WTC11 (cell line): ENCODE results near the gene CROCC2. TPM values are rescaled to one million over a fixed set of nuclear protein-coding genes. Genes with fewer than 3 reads are reported as not detected.

Experiments used
- ATAC-seq: fragments of 200-7000 bp; cut with Tn5 transposase; 2 replicates; pipeline ENCODE4 v1.10.0; 2021; ENCODE audit warnings: mild to moderate bottlenecking, moderate library complexity
- CTCF ChIA-PET: fragments of 300-600 bp; sonication (Branson Sonifier 250); formaldehyde crosslinking; loops from one replicate; lab custom pipeline; 2021; ENCODE audit warnings: antibody characterized with exemption; lab: Charles Lee
- POLR2A ChIA-PET: fragments of 350-600 bp; sonication (Branson Sonifier 250); formaldehyde crosslinking; loops from one replicate; lab custom pipeline; 2021; ENCODE audit warnings: antibody characterized with exemption; lab: Charles Lee
- DNase-seq: peaks from one replicate; pipeline ENCODE4 v3.0.0; 2021; ENCODE audit warnings: low spot score
- H3K27ac Mint-ChIP-seq: 2 replicates; pipeline ENCODE4 v1.8.0; 2021; ENCODE audit warnings: mixed read lengths
- H3K27me3 Mint-ChIP-seq: 2 replicates; pipeline ENCODE4 v1.8.0; 2021; ENCODE audit warnings: low read depth, mild to moderate bottlenecking, moderate library complexity, mixed read lengths
- H3K36me3 Mint-ChIP-seq: 2 replicates; pipeline ENCODE4 v1.8.0; 2021; ENCODE audit warnings: mixed read lengths
- H3K4me1 Mint-ChIP-seq: 2 replicates; pipeline ENCODE4 v1.8.0; 2022; ENCODE audit warnings: mixed read lengths
- H3K4me3 Mint-ChIP-seq: 2 replicates; pipeline ENCODE4 v1.8.0; 2021; ENCODE audit warnings: mild to moderate bottlenecking, moderate library complexity, mixed read lengths
- H3K9me3 Mint-ChIP-seq: 2 replicates; pipeline ENCODE4 v1.8.0; 2021; ENCODE audit warnings: mixed read lengths
- ARID4B ChIP-seq: sonication (generic); formaldehyde crosslinking; IDR thresholded peaks from 2 replicates; pipeline ENCODE4 v1.8.0; 2023; ENCODE audit warnings: missing genetic modification reagents, mild to moderate bottlenecking, borderline replicate concordance
- CREB1 ChIP-seq: sonication (generic); formaldehyde crosslinking; IDR thresholded peaks from 2 replicates; pipeline ENCODE4 v1.8.0; 2023; ENCODE audit warnings: mild to moderate bottlenecking, missing genetic modification reagents
- CREM ChIP-seq: sonication (generic); formaldehyde crosslinking; IDR thresholded peaks from 2 replicates; pipeline ENCODE4 v1.8.1; 2022; ENCODE audit warnings: mild to moderate bottlenecking, missing genetic modification reagents, moderate library complexity
- CTCF ChIP-seq: fragments of 200-600 bp; IDR thresholded peaks from 2 replicates; pipeline ENCODE4 v1.8.0; 2022; ENCODE audit warnings: antibody characterized with exemption
- E2F1 ChIP-seq: sonication (generic); formaldehyde crosslinking; IDR thresholded peaks from 2 replicates; pipeline ENCODE4 v1.8.0; 2022; ENCODE audit warnings: mild to moderate bottlenecking, missing genetic modification reagents
- ELF4 ChIP-seq: sonication (generic); formaldehyde crosslinking; IDR thresholded peaks from 2 replicates; pipeline ENCODE4 v1.8.1; 2022; ENCODE audit warnings: low read depth, mild to moderate bottlenecking, moderate library complexity, missing genetic modification reagents
- IRF2 ChIP-seq: sonication (generic); formaldehyde crosslinking; IDR thresholded peaks from 2 replicates; pipeline ENCODE4 v1.8.0; 2022; ENCODE audit warnings: low read depth, missing genetic modification reagents, borderline replicate concordance
- MAX ChIP-seq: sonication (generic); formaldehyde crosslinking; IDR thresholded peaks from 2 replicates; pipeline ENCODE4 v1.8.0; 2022; ENCODE audit warnings: mild to moderate bottlenecking, missing genetic modification reagents
- MXD4 ChIP-seq: fragments of 250-450 bp; sonication (Bioruptor Pico); IDR thresholded peaks from 2 replicates; pipeline ENCODE4 v1.8.0; 2021; ENCODE audit warnings: mild to moderate bottlenecking, moderate library complexity, borderline replicate concordance
- MYBL2 ChIP-seq: sonication (generic); formaldehyde crosslinking; IDR thresholded peaks from 2 replicates; pipeline ENCODE4 v1.8.1; 2023; ENCODE audit warnings: mild to moderate bottlenecking, moderate library complexity, missing genetic modification reagents
- NR3C1 ChIP-seq: sonication (generic); formaldehyde crosslinking; conservative IDR thresholded peaks from 2 replicates; pipeline ENCODE4 v1.8.1; 2023; ENCODE audit warnings: low read depth, mild to moderate bottlenecking, missing genetic modification reagents
- OVOL2 ChIP-seq: fragments of 250-450 bp; sonication (Bioruptor Pico); IDR thresholded peaks from 2 replicates; pipeline ENCODE4 v1.9.0; 2021; ENCODE audit warnings: mild to moderate bottlenecking, borderline replicate concordance
- SMAD3 ChIP-seq: sonication (generic); formaldehyde crosslinking; IDR thresholded peaks from 2 replicates; pipeline ENCODE4 v1.8.0; 2022; ENCODE audit warnings: missing genetic modification reagents, mild to moderate bottlenecking, borderline replicate concordance
- SMAD4 ChIP-seq: sonication (generic); formaldehyde crosslinking; IDR thresholded peaks from 2 replicates; pipeline ENCODE4 v1.8.0; 2022; ENCODE audit warnings: mild to moderate bottlenecking, missing genetic modification reagents
- TEAD4 ChIP-seq: sonication (generic); formaldehyde crosslinking; IDR thresholded peaks from 2 replicates; pipeline ENCODE4 v1.8.0; 2022; ENCODE audit warnings: mild to moderate bottlenecking, missing genetic modification reagents
- TP53 ChIP-seq: sonication (generic); formaldehyde crosslinking; IDR thresholded peaks from 2 replicates; pipeline ENCODE4 v1.8.1; 2023; ENCODE audit warnings: mild to moderate bottlenecking, missing genetic modification reagents
- ZNF263 ChIP-seq: sonication (generic); formaldehyde crosslinking; IDR thresholded peaks from 2 replicates; pipeline ENCODE4 v1.8.1; 2022; ENCODE audit warnings: low read depth, mild to moderate bottlenecking, moderate library complexity, missing genetic modification reagents
- ZNF671 ChIP-seq: fragments of 250-450 bp; sonication (Bioruptor Pico); IDR thresholded peaks from 2 replicates; pipeline ENCODE4 v1.8.0; 2021; ENCODE audit warnings: mild to moderate bottlenecking
- total RNA-seq: library from RNA; stranded (reverse); gene quantifications from 3 replicates; pipeline ENCODE4 v1.2.3, GENCODE V29; 2021
- TF ChIP-seq, protein P1 (sequence below): sonication (generic); formaldehyde crosslinking; IDR thresholded peaks from 2 replicates; pipeline ENCODE4 v1.8.0; 2022; ENCODE audit warnings: mild to moderate bottlenecking, missing genetic modification reagents
- TF ChIP-seq, protein P2 (sequence below): sonication (generic); formaldehyde crosslinking; IDR thresholded peaks from 2 replicates; pipeline ENCODE4 v1.8.1; 2022; ENCODE audit warnings: low read depth, missing genetic modification reagents, borderline replicate concordance
- TF ChIP-seq, protein P3 (sequence below): sonication (generic); formaldehyde crosslinking; IDR thresholded peaks from 2 replicates; pipeline ENCODE4 v1.8.1; 2022; ENCODE audit warnings: low read depth, mild to moderate bottlenecking, moderate library complexity, missing genetic modification reagents, borderline replicate concordance

The CROCC2 gene
- total RNA-seq, 1 experiment from 2014 or later = not detected

- Mint-ChIP-seq H3K27ac (no peak overlapping the region), H3K4me3 (no peak overlapping the region), H3K36me3 (peaks cover 3% of the 10 kb centered on the region), H3K27me3 (no peaks in the 10 kb centered on the region), H3K4me1 (no peaks in the 10 kb centered on the region), H3K9me3 (peaks cover 11% of the 10 kb centered on the region)
- TF ChIP-seq ELF4 (CRISPR knock-in tag) (no peak), OVOL2 (CRISPR knock-in tag) (no peak), E2F1 (no peak), MAX (CRISPR knock-in tag) (no peak), NR3C1 (no peak), ZNF671 (no peak), CREM (no peak), MYBL2 (no peak), CREB1 (CRISPR knock-in tag) (no peak), CTCF (no peak)
- TF ChIP-seq, protein P1, sequence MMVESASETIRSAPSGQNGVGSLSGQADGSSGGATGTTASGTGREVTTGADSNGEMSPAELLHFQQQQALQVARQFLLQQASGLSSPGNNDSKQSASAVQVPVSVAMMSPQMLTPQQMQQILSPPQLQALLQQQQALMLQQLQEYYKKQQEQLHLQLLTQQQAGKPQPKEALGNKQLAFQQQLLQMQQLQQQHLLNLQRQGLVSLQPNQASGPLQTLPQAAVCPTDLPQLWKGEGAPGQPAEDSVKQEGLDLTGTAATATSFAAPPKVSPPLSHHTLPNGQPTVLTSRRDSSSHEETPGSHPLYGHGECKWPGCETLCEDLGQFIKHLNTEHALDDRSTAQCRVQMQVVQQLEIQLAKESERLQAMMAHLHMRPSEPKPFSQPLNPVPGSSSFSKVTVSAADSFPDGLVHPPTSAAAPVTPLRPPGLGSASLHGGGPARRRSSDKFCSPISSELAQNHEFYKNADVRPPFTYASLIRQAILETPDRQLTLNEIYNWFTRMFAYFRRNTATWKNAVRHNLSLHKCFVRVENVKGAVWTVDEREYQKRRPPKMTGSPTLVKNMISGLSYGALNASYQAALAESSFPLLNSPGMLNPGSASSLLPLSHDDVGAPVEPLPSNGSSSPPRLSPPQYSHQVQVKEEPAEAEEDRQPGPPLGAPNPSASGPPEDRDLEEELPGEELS (CRISPR knock-in tag) = no peak
- ATAC-seq = no peak
- DNase-seq = no peak
- ChIA-PET POLR2A (no interaction called here), CTCF (interaction anchor here (0.8 to 1.2 kb wide), 3 partner anchors 9 to 10 kb away, joined by 4 to 6 read pairs (median 4); no protein-coding TSS in a partner anchor)
Observed at GRCh38 chr2:240904216-240905175, 1.6 kb upstream of the CROCC2 start.

GRCh38 chr2:240905176-240905781 lies 857 bp upstream of the CROCC2 start:
- CTCF ChIA-PET = interaction anchor here (0.8 to 1.2 kb wide), 2 partner anchors 8 to 9 kb away, joined by 4 to 6 read pairs; no protein-coding TSS in a partner anchor
- H3K4me3 Mint-ChIP-seq = no peak overlapping the region
- peaks cover 11% of the 10 kb centered on the region for H3K9me3 Mint-ChIP-seq
- H3K27me3 Mint-ChIP-seq = no peaks in the 10 kb centered on the region
- H3K4me1 Mint-ChIP-seq = no peaks in the 10 kb centered on the region
- peaks cover 3% of the 10 kb centered on the region for H3K36me3 Mint-ChIP-seq
- no peak for ATAC-seq
- POLR2A ChIA-PET = no interaction called here
- no peak for DNase-seq
- TF ChIP-seq IRF2 (CRISPR knock-in tag) (no peak), TEAD4 (CRISPR knock-in tag) (no peak), SMAD3 (CRISPR knock-in tag) (no peak), SMAD4 (CRISPR knock-in tag) (no peak), MYBL2 (no peak), TP53 (CRISPR knock-in tag) (no peak), ARID4B (CRISPR knock-in tag) (no peak), ZNF263 (CRISPR knock-in tag) (no peak), MXD4 (no peak)
- TF ChIP-seq, protein P2, sequence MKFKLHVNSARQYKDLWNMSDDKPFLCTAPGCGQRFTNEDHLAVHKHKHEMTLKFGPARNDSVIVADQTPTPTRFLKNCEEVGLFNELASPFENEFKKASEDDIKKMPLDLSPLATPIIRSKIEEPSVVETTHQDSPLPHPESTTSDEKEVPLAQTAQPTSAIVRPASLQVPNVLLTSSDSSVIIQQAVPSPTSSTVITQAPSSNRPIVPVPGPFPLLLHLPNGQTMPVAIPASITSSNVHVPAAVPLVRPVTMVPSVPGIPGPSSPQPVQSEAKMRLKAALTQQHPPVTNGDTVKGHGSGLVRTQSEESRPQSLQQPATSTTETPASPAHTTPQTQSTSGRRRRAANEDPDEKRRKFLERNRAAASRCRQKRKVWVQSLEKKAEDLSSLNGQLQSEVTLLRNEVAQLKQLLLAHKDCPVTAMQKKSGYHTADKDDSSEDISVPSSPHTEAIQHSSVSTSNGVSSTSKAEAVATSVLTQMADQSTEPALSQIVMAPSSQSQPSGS (CRISPR knock-in tag) = no peak
- TF ChIP-seq, protein P3, sequence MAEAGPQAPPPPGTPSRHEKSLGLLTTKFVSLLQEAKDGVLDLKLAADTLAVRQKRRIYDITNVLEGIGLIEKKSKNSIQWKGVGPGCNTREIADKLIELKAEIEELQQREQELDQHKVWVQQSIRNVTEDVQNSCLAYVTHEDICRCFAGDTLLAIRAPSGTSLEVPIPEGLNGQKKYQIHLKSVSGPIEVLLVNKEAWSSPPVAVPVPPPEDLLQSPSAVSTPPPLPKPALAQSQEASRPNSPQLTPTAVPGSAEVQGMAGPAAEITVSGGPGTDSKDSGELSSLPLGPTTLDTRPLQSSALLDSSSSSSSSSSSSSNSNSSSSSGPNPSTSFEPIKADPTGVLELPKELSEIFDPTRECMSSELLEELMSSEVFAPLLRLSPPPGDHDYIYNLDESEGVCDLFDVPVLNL (CRISPR knock-in tag) = no peak
- no peak overlapping the region for H3K27ac Mint-ChIP-seq
